NCI-H1048 (cell line): ENCODE results near the gene FIG4.
"Not testable (repeated sequence)": the region's sequence is repeated elsewhere in the genome, so short reads cannot be mapped to it uniquely, and the experiment has no call there.

Source experiments
- DNase-seq: peaks from one replicate; lab custom pipeline; 2025; lab: John Stamatoyannopoulos, UW

FIG4 gene

GRCh38 chr6:109853951-109854350 is 162.9 kb downstream of the FIG4 start:
- no peak for DNase-seq

GRCh38 chr6:109854541-109855308 is 163.6 kb downstream of the FIG4 start:
- DNase-seq = no peak

- DNase-seq = not testable (repeated sequence)
Measured at GRCh38 chr6:109855476-109856040, 164.5 kb downstream of the FIG4 start.

- no peak for DNase-seq
Measured at GRCh38 chr6:109861946-109862345, 170.8 kb downstream of the FIG4 start.

- DNase-seq = no peak
Measured at GRCh38 chr6:109864050-109864449, 173.0 kb downstream of the FIG4 start.

- DNase-seq = no peak
Measured at GRCh38 chr6:109865968-109866367, 174.9 kb downstream of the FIG4 start.

- no peak for DNase-seq
Measured at GRCh38 chr6:109867009-109867969, 176.2 kb downstream of the FIG4 start.

- DNase-seq = no peak
Measured at GRCh38 chr6:109867970-109868358, 176.9 kb downstream of the FIG4 start.

- not testable (repeated sequence) for DNase-seq
Measured at GRCh38 chr6:109869398-109870088, 178.4 kb downstream of the FIG4 start.

GRCh38 chr6:109870089-109870410 is 179.0 kb downstream of the FIG4 start:
- no peak for DNase-seq

- DNase-seq = no peak
Measured at GRCh38 chr6:109872549-109872948, 181.5 kb downstream of the FIG4 start.

- no peak for DNase-seq
Measured at GRCh38 chr6:109872968-109873545, 182.0 kb downstream of the FIG4 start.

- no peak for DNase-seq
Measured at GRCh38 chr6:109874086-109874485, 183.0 kb downstream of the FIG4 start.

GRCh38 chr6:109874621-109875020 is 183.5 kb downstream of the FIG4 start:
- DNase-seq = no peak
